Measurements from ENCODE around the gene AMACR.
A peak's percentile ranks its signal among the peaks of the same experiment; 100 is the strongest.
"Not testable (repeated sequence)": the region's sequence is repeated elsewhere in the genome, so short reads cannot be mapped to it uniquely, and the experiment has no call there.

AMACR gene

GRCh38 chr5:34010146-34010545 lies 2.3 kb upstream of the AMACR start:
- not testable (repeated sequence) for DNase-seq (ENCODE audit: extremely low spot score, insufficient read length, low read depth); FAIRE-seq

GRCh38 chr5:34009610-34010009 lies 1.8 kb upstream of the AMACR start:
- DNase-seq (ENCODE audit: extremely low spot score, insufficient read length, low read depth) (no peak), FAIRE-seq (no peak)

GRCh38 chr5:34008802-34009201 lies 952 bp upstream of the AMACR start:
- DNase-seq (ENCODE audit: extremely low spot score, insufficient read length, low read depth) (no peak), FAIRE-seq (no peak)

- DNase-seq (ENCODE audit: extremely low spot score, insufficient read length, low read depth) (no peak), FAIRE-seq (no peak)
These were observed 639 bp downstream of the AMACR start for GRCh38 chr5:34007201-34007620.

- no peak for DNase-seq (ENCODE audit: extremely low spot score, insufficient read length, low read depth)
These were observed 2.2 kb downstream of the AMACR start for GRCh38 chr5:34005681-34006080.

GRCh38 chr5:34005211-34005610 lies 2.6 kb downstream of the AMACR start:
- FAIRE-seq (no peak), DNase-seq (ENCODE audit: extremely low spot score, insufficient read length, low read depth) (no peak)

More at GRCh38 chr5:34005681-34006080, 2.2 kb downstream of the AMACR start:
- FAIRE-seq, result no peak

- no peak for DNase-seq (ENCODE audit: extremely low spot score, insufficient read length, low read depth)
- FAIRE-seq, result no peak
These were observed 3.9 kb downstream of the AMACR start for GRCh38 chr5:34003941-34004340.

- no peak for DNase-seq (ENCODE audit: extremely low spot score, insufficient read length, low read depth)
- no peak for FAIRE-seq
These were observed 5.1 kb downstream of the AMACR start for GRCh38 chr5:34002629-34003328.

- FAIRE-seq, result no peak
- no peak for DNase-seq (ENCODE audit: extremely low spot score, insufficient read length, low read depth)
These were observed 6.5 kb downstream of the AMACR start for GRCh38 chr5:34001241-34001841.

- DNase-seq (ENCODE audit: extremely low spot score, insufficient read length, low read depth), result no peak
- no peak for FAIRE-seq
These were observed 7.9 kb downstream of the AMACR start for GRCh38 chr5:33999978-34000377.

GRCh38 chr5:33997331-33997983 lies 10.4 kb downstream of the AMACR start:
- FAIRE-seq (peak; percentile 81), DNase-seq (ENCODE audit: extremely low spot score, insufficient read length, low read depth) (no peak)

- DNase-seq (ENCODE audit: extremely low spot score, insufficient read length, low read depth), result no peak
- FAIRE-seq, result no peak
These were observed 12.0 kb downstream of the AMACR start for GRCh38 chr5:33995865-33996264.

GRCh38 chr5:33994845-33995244 lies 13.0 kb downstream of the AMACR start:
- FAIRE-seq (no peak), DNase-seq (ENCODE audit: extremely low spot score, insufficient read length, low read depth) (no peak)

- DNase-seq (ENCODE audit: extremely low spot score, insufficient read length, low read depth) (no peak), FAIRE-seq (no peak)
These were observed 15.0 kb downstream of the AMACR start for GRCh38 chr5:33992864-33993263.

GRCh38 chr5:33985447-33985846 lies 22.4 kb downstream of the AMACR start:
- DNase-seq (ENCODE audit: extremely low spot score, insufficient read length, low read depth), result no peak

GRCh38 chr5:33984671-33985124 lies 23.2 kb downstream of the AMACR start, which contains the start of gene SLC45A2:
Gene SLC45A2 (minus strand): TSS chr5:33984693. CDS start chr5:33984583, 110 bp downstream.
- DNase-seq (ENCODE audit: extremely low spot score, insufficient read length, low read depth), result no peak

More at GRCh38 chr5:33985447-33985846, 22.4 kb downstream of the AMACR start:
- FAIRE-seq, result no peak

GRCh38 chr5:33984178-33984577 lies 23.7 kb downstream of the AMACR start:
- no peak for FAIRE-seq
- DNase-seq (ENCODE audit: extremely low spot score, insufficient read length, low read depth), result no peak

More at GRCh38 chr5:33984671-33985124, 23.2 kb downstream of the AMACR start, which contains the start of gene SLC45A2:
- FAIRE-seq, result no peak

- no peak for FAIRE-seq
- DNase-seq (ENCODE audit: extremely low spot score, insufficient read length, low read depth), result no peak
These were observed 26.3 kb downstream of the AMACR start for GRCh38 chr5:33981408-33982162.

- DNase-seq (ENCODE audit: extremely low spot score, insufficient read length, low read depth), result no peak
- FAIRE-seq, result no peak
These were observed 27.8 kb downstream of the AMACR start for GRCh38 chr5:33980030-33980429.

GRCh38 chr5:33978306-33978705 lies 29.5 kb downstream of the AMACR start:
- no peak for DNase-seq (ENCODE audit: extremely low spot score, insufficient read length, low read depth)
- FAIRE-seq, result no peak
